OCI-LY1 (cell line): ENCODE measurements around the gene TRPM4.

Experiments
- EZH2 ChIP-seq: fragments of 200-600 bp; sonication (generic), shearing (Covaris generic); IDR thresholded peaks from 2 replicates; pipeline ENCODE4 v1.8.0; 2017; ENCODE audit warnings: borderline replicate concordance, mixed run types, mild to moderate bottlenecking, antibody characterized with exemption, low read length, moderate library complexity, mixed read lengths
- TF ChIP-seq, protein P1 (sequence below): fragments of 200-600 bp; sonication (generic), shearing (Covaris generic); IDR thresholded peaks from 2 replicates; pipeline ENCODE4 v1.5.1; 2017; ENCODE audit warnings: mild to moderate bottlenecking, antibody characterized with exemption, low read length, moderate library complexity, mixed read lengths

DNA sequence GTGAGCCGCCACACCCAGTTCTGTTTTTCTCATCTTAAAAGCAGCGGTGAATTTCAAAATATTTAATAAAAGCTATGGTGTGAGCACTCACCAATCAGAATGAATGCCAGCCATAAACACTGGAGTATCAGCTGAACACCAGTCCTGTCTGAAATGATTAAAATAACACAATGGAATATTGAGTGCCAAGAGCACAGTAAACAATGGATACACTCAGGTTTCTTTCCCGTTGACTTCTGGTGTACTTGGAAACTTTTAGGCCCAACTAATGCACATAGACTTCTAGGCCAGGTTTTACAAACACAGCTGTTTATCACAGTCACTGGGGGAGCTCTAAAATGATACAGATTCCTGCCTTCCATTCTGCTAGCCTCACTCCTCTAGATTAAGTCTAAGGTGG lies 99.1 kb downstream of the TRPM4 start:
- TF ChIP-seq, protein P1, sequence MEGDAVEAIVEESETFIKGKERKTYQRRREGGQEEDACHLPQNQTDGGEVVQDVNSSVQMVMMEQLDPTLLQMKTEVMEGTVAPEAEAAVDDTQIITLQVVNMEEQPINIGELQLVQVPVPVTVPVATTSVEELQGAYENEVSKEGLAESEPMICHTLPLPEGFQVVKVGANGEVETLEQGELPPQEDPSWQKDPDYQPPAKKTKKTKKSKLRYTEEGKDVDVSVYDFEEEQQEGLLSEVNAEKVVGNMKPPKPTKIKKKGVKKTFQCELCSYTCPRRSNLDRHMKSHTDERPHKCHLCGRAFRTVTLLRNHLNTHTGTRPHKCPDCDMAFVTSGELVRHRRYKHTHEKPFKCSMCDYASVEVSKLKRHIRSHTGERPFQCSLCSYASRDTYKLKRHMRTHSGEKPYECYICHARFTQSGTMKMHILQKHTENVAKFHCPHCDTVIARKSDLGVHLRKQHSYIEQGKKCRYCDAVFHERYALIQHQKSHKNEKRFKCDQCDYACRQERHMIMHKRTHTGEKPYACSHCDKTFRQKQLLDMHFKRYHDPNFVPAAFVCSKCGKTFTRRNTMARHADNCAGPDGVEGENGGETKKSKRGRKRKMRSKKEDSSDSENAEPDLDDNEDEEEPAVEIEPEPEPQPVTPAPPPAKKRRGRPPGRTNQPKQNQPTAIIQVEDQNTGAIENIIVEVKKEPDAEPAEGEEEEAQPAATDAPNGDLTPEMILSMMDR, result no peak
- TF ChIP-seq EZH2, result no peak
